Karpas-422 (cell line): ENCODE results near the gene TNFRSF17. TPM values are rescaled to one million over a fixed set of nuclear protein-coding genes. Genes with fewer than 3 reads are reported as not detected.
"Not testable (repeated sequence)": the region's sequence is repeated elsewhere in the genome, so short reads cannot be mapped to it uniquely, and the experiment has no call there.

Experiments
- DNase-seq: peaks from one replicate; pipeline ENCODE4 v3.0.0-alpha.2; 2015
- H2AFZ ChIP-seq: fragments of 200-600 bp; sonication (generic); 2 replicates; pipeline ENCODE4 v1.6.1; 2014; ENCODE audit warnings: antibody characterized with exemption, low read length, mixed read lengths
- H3K27ac ChIP-seq: fragments of 200-600 bp; sonication (generic); 2 replicates; pipeline ENCODE4 v1.5.1; 2014; ENCODE audit warnings: mild to moderate bottlenecking, low read length, moderate library complexity
- H3K27me3 ChIP-seq: fragments of 200-600 bp; sonication (generic); 2 replicates; pipeline ENCODE4 v1.6.1; 2014; ENCODE audit warnings: low read length, mixed read lengths
- H3K36me3 ChIP-seq: fragments of 200-600 bp; sonication (generic); 2 replicates; pipeline ENCODE4 v1.6.1; 2014; ENCODE audit warnings: low read length, mixed read lengths; ENCODE audit not compliant: insufficient read depth
- H3K4me1 ChIP-seq: fragments of 200-600 bp; sonication (generic); 2 replicates; pipeline ENCODE4 v1.6.1; 2014; ENCODE audit warnings: mild to moderate bottlenecking, low read length, mixed read lengths
- H3K4me2 ChIP-seq: fragments of 200-600 bp; sonication (generic); 2 replicates; pipeline ENCODE4 v1.6.1; 2014; ENCODE audit warnings: low read length, low read depth, mild to moderate bottlenecking; ENCODE audit not compliant: poor library complexity, severe bottlenecking
- H3K4me3 ChIP-seq: fragments of 200-600 bp; sonication (generic); 2 replicates; pipeline ENCODE4 v1.5.1; 2014; ENCODE audit warnings: mild to moderate bottlenecking, antibody characterized with exemption, low read length, mixed read lengths
- H3K79me2 ChIP-seq: fragments of 200-600 bp; sonication (generic); 2 replicates; pipeline ENCODE4 v1.6.1; 2014; ENCODE audit warnings: mild to moderate bottlenecking, low read length, mixed read lengths
- H3K9ac ChIP-seq: fragments of 200-600 bp; sonication (generic); 2 replicates; pipeline ENCODE4 v1.6.0; 2014; ENCODE audit warnings: low read length
- H3K9me2 ChIP-seq: fragments of 200-600 bp; sonication (generic), shearing (Covaris generic); replicated peaks from 2 replicates; pipeline ENCODE4 v1.6.0; 2014; ENCODE audit warnings: mild to moderate bottlenecking, low read length, moderate library complexity; ENCODE audit not compliant: insufficient read depth
- H3K9me3 ChIP-seq: fragments of 300-700, 200-600 bp; sonication (generic); 2 replicates; pipeline ENCODE4 v1.6.1; 2014; ENCODE audit warnings: low read length, mixed read lengths
- H4K20me1 ChIP-seq: fragments of 200-600 bp; sonication (generic); 2 replicates; pipeline ENCODE4 v1.6.1; 2014; ENCODE audit warnings: mild to moderate bottlenecking, antibody characterized with exemption, low read length, low read depth; ENCODE audit not compliant: insufficient read depth
- total RNA-seq: library from RNA; depleted of rRNA; stranded (reverse); fragments of >200 nt; shearing (Covaris generic); gene quantifications from 2 replicates; pipeline ENCODE4 v1.2.3, GENCODE V29; 2014; ENCODE audit warnings: low replicate concordance; rRNA removed

TNFRSF17 gene
- 6.2 and 24.0 TPM in 2 replicates for total RNA-seq

- Histone ChIP-seq H2AFZ (peak within 1 kb of the TSS; percentile 67), H3K9me3 (no peaks in the 10 kb centered on the region), H3K4me1 (peaks cover 54% of the 10 kb centered on the region), H3K4me2 (peak within 1 kb of the TSS; percentile 94), H3K4me3 (peak within 1 kb of the TSS; percentile 66), H3K27ac (peak within 1 kb of the TSS; percentile 85), H3K79me2 (no peaks in the 10 kb centered on the region), H4K20me1 (no peaks in the 10 kb centered on the region), H3K36me3 (no peaks in the 10 kb centered on the region), H3K9ac (peak within 1 kb of the TSS; percentile 64), H3K27me3 (no peaks in the 10 kb centered on the region), H3K9me2 (no peaks in the 10 kb centered on the region)
- DNase-seq: peak; percentile 83
Measured at GRCh38 chr16:11964761-11965551, at the start of gene TNFRSF17. TSS of gene TNFRSF17 (plus strand) at chr16:11965210. CDS start at chr16:11965325, 115 bp downstream.

- Histone ChIP-seq H3K9me3 (no peaks in the 10 kb centered on the region), H3K4me3 (peak within 1 kb of the TSS; percentile 70), H3K36me3 (peaks cover 13% of the 10 kb centered on the region), H3K9me2 (no peaks in the 10 kb centered on the region), H3K27me3 (no peaks in the 10 kb centered on the region), H3K4me1 (peaks cover 27% of the 10 kb centered on the region), H4K20me1 (peaks cover 29% of the 10 kb centered on the region), H3K27ac (peak within 1 kb of the TSS; percentile 57), H3K79me2 (peaks cover 45% of the 10 kb centered on the region), H3K4me2 (peak within 1 kb of the TSS; percentile 83), H2AFZ (peak within 1 kb of the TSS; percentile 98), H3K9ac (peak within 1 kb of the TSS; percentile 95)
- peak; percentile 100 for DNase-seq
Measured at GRCh38 chr16:11915644-11916523, 49.1 kb upstream of the TNFRSF17 start, which contains the start of gene GSPT1. TSS of gene GSPT1 (minus strand) at chr16:11915956. CDS start at chr16:11915720, 236 bp downstream.

DNA sequence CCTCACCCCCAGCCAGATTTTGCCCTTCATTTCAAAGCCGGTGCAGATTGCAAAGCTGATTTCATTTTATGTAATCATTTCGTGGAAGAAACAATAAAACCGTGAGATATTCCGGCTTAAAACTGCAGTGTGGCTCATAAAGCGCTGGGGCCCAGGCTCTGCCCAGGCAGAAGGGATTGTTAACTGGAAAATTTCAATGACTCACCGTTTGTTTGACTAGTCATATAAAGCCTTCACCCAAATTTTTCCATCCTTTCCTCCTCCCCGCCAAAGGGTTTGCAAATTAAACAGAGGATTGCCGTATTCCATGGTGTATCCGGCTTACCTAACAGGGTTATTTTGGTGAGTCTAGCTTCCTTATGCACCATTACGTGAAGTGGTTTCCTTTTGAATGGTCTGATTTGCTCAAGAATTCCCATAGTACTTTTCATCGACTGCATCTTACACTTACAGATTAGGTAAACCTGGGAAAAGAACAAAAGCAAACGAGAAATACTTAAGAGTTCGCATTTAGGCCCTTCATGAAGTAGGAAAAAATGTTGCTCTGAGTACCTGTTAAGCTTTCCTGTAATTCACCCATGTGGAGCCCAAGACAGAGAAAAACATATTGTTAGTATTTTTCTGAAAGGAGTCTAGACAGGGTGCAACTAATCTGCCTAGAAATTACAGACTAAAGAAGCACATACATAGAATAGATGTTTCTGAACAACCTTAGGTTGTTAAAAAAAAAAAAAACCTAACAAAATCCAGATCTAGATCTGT is 48.3 kb upstream of the TNFRSF17 start:
- Histone ChIP-seq H3K27me3 (no peaks in the 10 kb centered on the region), H3K79me2 (peaks cover 39% of the 10 kb centered on the region), H3K9me3 (no peaks in the 10 kb centered on the region), H3K4me1 (peaks cover 27% of the 10 kb centered on the region), H4K20me1 (peaks cover 25% of the 10 kb centered on the region), H2AFZ (peak overlapping the region; percentile 98), H3K4me3 (peak overlapping the region; percentile 63), H3K9ac (peak overlapping the region; percentile 61), H3K9me2 (no peaks in the 10 kb centered on the region), H3K36me3 (peaks cover 13% of the 10 kb centered on the region), H3K4me2 (peak overlapping the region; percentile 72), H3K27ac (no peak overlapping the region)
- peak; percentile 34 for DNase-seq

- H3K9me3 ChIP-seq, H3K9me2 ChIP-seq, H2AFZ ChIP-seq, H3K27ac ChIP-seq, H3K4me1 ChIP-seq, H3K27me3 ChIP-seq, H4K20me1 ChIP-seq, H3K9ac ChIP-seq, H3K4me3 ChIP-seq, H3K36me3 ChIP-seq, H3K79me2 ChIP-seq, H3K4me2 ChIP-seq: not testable (repeated sequence)
- peak; percentile 30 for DNase-seq
Measured at GRCh38 chr16:11924046-11924445, 41.0 kb upstream of the TNFRSF17 start.

DNA sequence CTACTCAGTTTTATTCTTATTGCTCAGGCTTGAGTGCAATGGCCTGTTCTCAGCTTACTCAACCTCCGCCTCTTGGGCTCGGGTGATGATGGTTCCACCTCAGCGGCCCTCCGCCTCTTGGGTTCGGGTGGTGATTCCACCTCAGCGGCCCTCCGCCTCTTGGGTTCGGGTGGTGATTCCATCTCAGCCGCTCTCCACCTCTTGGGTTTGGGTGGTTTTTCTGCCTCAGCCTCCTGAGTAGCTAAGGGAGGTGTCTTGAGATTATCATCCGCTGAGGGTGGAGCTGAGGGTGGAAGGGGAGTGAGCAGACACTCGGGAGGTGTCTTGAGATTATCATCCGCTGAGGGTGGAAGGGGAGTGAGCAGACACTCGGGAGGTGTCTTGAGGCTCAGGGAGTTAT is 37.7 kb upstream of the TNFRSF17 start:
- not testable (repeated sequence) for H3K27me3 ChIP-seq, H3K9me2 ChIP-seq, H3K79me2 ChIP-seq, H3K4me1 ChIP-seq, H3K9ac ChIP-seq, H3K9me3 ChIP-seq, H3K27ac ChIP-seq, H2AFZ ChIP-seq, H3K4me2 ChIP-seq, H3K36me3 ChIP-seq, H3K4me3 ChIP-seq, DNase-seq, H4K20me1 ChIP-seq

GRCh38 chr16:11941945-11942344 is 23.1 kb upstream of the TNFRSF17 start, which contains the start of gene NPIPB2:
TSS of gene NPIPB2 (minus strand) at chr16:11942045. CDS start at chr16:11942045, 0 bp downstream.
- H3K4me3 ChIP-seq, H3K27ac ChIP-seq, H3K79me2 ChIP-seq, H3K9me3 ChIP-seq, H3K27me3 ChIP-seq, H3K9me2 ChIP-seq, H4K20me1 ChIP-seq, H3K9ac ChIP-seq, H3K36me3 ChIP-seq, DNase-seq, H3K4me2 ChIP-seq, H3K4me1 ChIP-seq, H2AFZ ChIP-seq: not testable (repeated sequence)

DNA sequence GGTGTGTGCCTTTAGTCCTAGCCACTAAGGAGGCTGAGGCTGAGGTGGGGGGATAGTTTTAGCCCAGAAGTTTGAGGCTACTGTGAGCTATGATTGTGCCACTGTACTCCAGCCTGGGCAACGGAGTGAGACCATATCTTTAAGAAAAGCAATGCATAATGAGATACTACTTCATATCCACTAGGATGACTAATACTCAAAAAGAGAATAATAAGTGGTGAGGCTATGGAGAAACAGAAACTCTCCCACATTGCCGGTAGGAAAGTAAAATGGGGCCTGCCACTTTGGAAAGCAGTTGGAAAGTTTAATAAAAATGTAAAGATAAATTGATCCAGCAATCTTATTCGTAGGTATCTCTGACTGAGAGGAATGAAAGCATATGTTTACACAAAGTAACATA is 18.6 kb upstream of the TNFRSF17 start:
- no peaks in the 10 kb centered on the region for H3K36me3 ChIP-seq
- H2AFZ ChIP-seq: no peak overlapping the region
- H3K27ac ChIP-seq: no peak overlapping the region
- DNase-seq: no peak
- no peaks in the 10 kb centered on the region for H3K27me3 ChIP-seq
- no peaks in the 10 kb centered on the region for H3K79me2 ChIP-seq
- H3K4me2 ChIP-seq: no peak overlapping the region
- no peaks in the 10 kb centered on the region for H3K9me3 ChIP-seq
- H3K4me3 ChIP-seq: no peak overlapping the region
- no peak overlapping the region for H3K9ac ChIP-seq
- H4K20me1 ChIP-seq: no peaks in the 10 kb centered on the region
- peaks cover 19% of the 10 kb centered on the region for H3K4me1 ChIP-seq
- no peaks in the 10 kb centered on the region for H3K9me2 ChIP-seq
